Muscle of leg (tissue), 11 donors: ENCODE measurements around the gene PROX2. TPM values are rescaled to one million over a fixed set of nuclear protein-coding genes. Genes with fewer than 3 reads are reported as not detected.

ENCODE experiments used
- DNase-seq: peaks from one replicate; pipeline ENCODE4 v3.0.0; 2013
- H3K27ac ChIP-seq: one replicate; pipeline ENCODE4 v1.5.1; 2013; ENCODE audit warnings: mild to moderate bottlenecking, low read length, control low read depth
- H3K27me3 ChIP-seq: one replicate; pipeline ENCODE4 v1.6.1; 2013; ENCODE audit warnings: low read length; ENCODE audit not compliant: control insufficient read depth, insufficient read depth
- H3K36me3 ChIP-seq: one replicate; pipeline ENCODE4 v1.6.1; 2013; ENCODE audit warnings: low read length; ENCODE audit not compliant: control insufficient read depth, insufficient read depth
- H3K4me1 ChIP-seq: one replicate; pipeline ENCODE4 v1.6.1; 2013; ENCODE audit warnings: low read length; ENCODE audit not compliant: control insufficient read depth, insufficient read depth
- H3K4me3 ChIP-seq: one replicate; pipeline ENCODE4 v1.5.1; 2013; ENCODE audit warnings: low read length, control low read depth
- H3K9me3 ChIP-seq: replicated peaks from 2 replicates; pipeline ENCODE4 v1.6.1; 2013; ENCODE audit warnings: low read depth, low read length; ENCODE audit not compliant: control insufficient read depth
- WGBS: methylation state at CpG from one replicate; pipeline ENCODE4 v1.1.5; 2013; ENCODE audit warnings: missing lambda C conversion rate; ENCODE audit not compliant: insufficient coverage; 5-methylcytosine and 5-hydroxymethylcytosine counted together
- polyA plus RNA-seq, 8 donors: library from polyadenylated mRNA; unstranded; fragments of 120-200 nt; gene quantifications; one replicate each; pipeline versions ENCODE4 v1.2.1 to v1.2.3, GENCODE V29; 2013; ENCODE audit warnings: inconsistent platforms in 1 of 8, low replicate concordance in 1 of 8; ENCODE audit not compliant: insufficient read length in 8 of 8, insufficient read depth in 1 of 8
- total RNA-seq: library from RNA; stranded (reverse); fragments of 120-200 nt; gene quantifications from one replicate; pipeline ENCODE4 v1.2.4, GENCODE V29; 2013

PROX2 gene
- total and polyA plus RNA-seq, 9 donors: 0.06 to 1.1 (median 0.34) TPM; not detected in 1

DNA sequence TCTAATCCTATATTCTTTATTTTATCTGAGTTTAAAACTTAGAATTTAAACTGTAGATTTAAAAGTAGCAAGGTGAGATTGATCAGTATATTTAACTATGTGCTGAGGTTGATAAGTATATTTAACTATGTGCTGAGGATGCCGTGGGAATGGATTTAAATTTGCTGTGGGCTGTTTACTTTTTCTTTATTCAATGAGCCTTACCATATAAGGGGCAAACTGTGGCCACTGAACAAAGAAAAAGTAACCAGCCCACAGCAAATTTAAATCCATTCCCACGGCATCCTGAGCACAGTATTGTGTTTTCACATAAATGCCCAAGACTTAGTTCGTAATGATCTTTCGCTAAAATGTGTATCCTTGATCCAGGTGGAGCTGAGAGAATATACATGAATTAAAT is 43.1 kb downstream of the PROX2 start:
- Histone ChIP-seq H3K4me1 (no peaks in the 10 kb centered on the region), H3K9me3 (no peaks in the 10 kb centered on the region), H3K4me3 (no peak overlapping the region), H3K27me3 (no peaks in the 10 kb centered on the region), H3K36me3 (peaks cover 24% of the 10 kb centered on the region), H3K27ac (no peak overlapping the region)
- no peak for DNase-seq
- no CpG with 5 or more reads among the region's 4 CpGs for WGBS

DNA sequence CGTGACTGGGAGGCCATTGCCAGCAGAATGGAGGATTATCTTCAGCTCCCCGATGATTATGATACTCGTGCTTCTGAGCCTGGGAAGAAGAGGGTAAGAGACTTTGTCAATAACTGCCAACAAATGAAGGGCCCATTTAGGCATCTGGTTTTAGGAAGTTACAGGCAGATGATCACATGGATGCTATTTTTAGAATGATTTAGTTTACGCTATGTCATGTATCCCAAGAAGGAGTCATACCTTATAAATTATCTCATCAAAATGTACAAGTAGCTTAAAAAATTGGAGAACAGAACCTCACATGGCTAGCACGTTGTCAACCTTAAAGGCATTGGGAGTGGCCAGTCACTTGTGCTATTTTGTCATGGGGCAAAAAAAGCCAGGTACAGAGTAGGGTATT is 46.7 kb downstream of the PROX2 start:
- no peaks in the 10 kb centered on the region for H3K27me3 ChIP-seq
- no peak overlapping the region for H3K27ac ChIP-seq
- peaks cover 18% of the 10 kb centered on the region for H3K36me3 ChIP-seq
- no peaks in the 10 kb centered on the region for H3K9me3 ChIP-seq
- DNase-seq: no peak
- no peak overlapping the region for H3K4me3 ChIP-seq
- WGBS: 85% methylated on average over 4 of the region's 5 CpGs
- H3K4me1 ChIP-seq: no peaks in the 10 kb centered on the region

GRCh38 chr14:74826574-74826973 is 49.4 kb downstream of the PROX2 start:
- Histone ChIP-seq H3K9me3 (no peaks in the 10 kb centered on the region), H3K4me1 (no peaks in the 10 kb centered on the region), H3K27ac (no peak overlapping the region), H3K4me3 (no peak overlapping the region), H3K36me3 (peaks cover 23% of the 10 kb centered on the region), H3K27me3 (no peaks in the 10 kb centered on the region)
- no peak for DNase-seq

Other genes starting within 250 kb of the PROX2 start
- 13.9 TPM for gene AREL1, start 163.1 kb downstream of the PROX2 start, total RNA-seq
- gene AREL1, start 163.1 kb downstream of the PROX2 start, polyA plus RNA-seq: 10 to 100 TPM; 14.5 to 23.4 (median 18.5) TPM
- 21.9 TPM for gene FCF1, start 163.0 kb downstream of the PROX2 start, total RNA-seq
- gene FCF1, start 163.0 kb downstream of the PROX2 start, polyA plus RNA-seq: 10 to 100 TPM; 29.5 to 49.0 (median 38.6) TPM
- 33.4 TPM for gene YLPM1, start 112.8 kb downstream of the PROX2 start, total RNA-seq
- gene YLPM1, start 112.8 kb downstream of the PROX2 start, polyA plus RNA-seq: 10 to 100 TPM; 38.1 to 63.9 (median 48.1) TPM
- 38.6 TPM for gene DLST, start 5.8 kb upstream of the PROX2 start, total RNA-seq
- gene DLST, start 5.8 kb upstream of the PROX2 start, polyA plus RNA-seq: 10 to 100 TPM; 61.9 to 76.2 (median 65.9) TPM
- gene RPS6KL1, start 47.1 kb upstream of the PROX2 start, total RNA-seq: 6.1 TPM
- 10 to 100 TPM in 4 of 8 donors, 1 to 10 TPM in 4; 6.6 to 11.2 (median 8.8) TPM for gene RPS6KL1, start 47.1 kb upstream of the PROX2 start, polyA plus RNA-seq
- 30.2 TPM for gene PGF, start 79.5 kb upstream of the PROX2 start, total RNA-seq
- 10 to 100 TPM; 27.0 to 47.0 (median 33.1) TPM for gene PGF, start 79.5 kb upstream of the PROX2 start, polyA plus RNA-seq
- 45.2 TPM for gene EIF2B2, start 126.8 kb upstream of the PROX2 start, total RNA-seq
- 10 to 100 TPM; 45.7 to 59.8 (median 53.4) TPM for gene EIF2B2, start 126.8 kb upstream of the PROX2 start, polyA plus RNA-seq
- 40.9 TPM for gene MLH3, start 175.3 kb upstream of the PROX2 start, total RNA-seq
- gene MLH3, start 175.3 kb upstream of the PROX2 start, polyA plus RNA-seq: 10 to 100 TPM; 18.4 to 24.1 (median 19.9) TPM
- gene ACYP1, start 187.9 kb upstream of the PROX2 start, total RNA-seq: 13.2 TPM
- 10 to 100 TPM; 13.0 to 24.6 (median 15.7) TPM for gene ACYP1, start 187.9 kb upstream of the PROX2 start, polyA plus RNA-seq
- gene ZC2HC1C, start 193.5 kb upstream of the PROX2 start, total RNA-seq: 0.53 TPM
- gene ZC2HC1C, start 193.5 kb upstream of the PROX2 start, polyA plus RNA-seq: 1 to 10 TPM in 6 of 8 donors, under 1 TPM in 2; 0.65 to 2.6 (median 1.5) TPM